NCI-H146 treated with DMSO at 0.1 percent for 48 hours (cell line): ENCODE measurements around the gene DCP1A.
"Not testable (repeated sequence)": the region's sequence is repeated elsewhere in the genome, so short reads cannot be mapped to it uniquely, and the experiment has no call there.

Source experiments
- DNase-seq: peaks from one replicate; lab custom pipeline; 2025; ENCODE audit not compliant: unreplicated experiment; lab: John Stamatoyannopoulos, UW

Gene DCP1A

DNA sequence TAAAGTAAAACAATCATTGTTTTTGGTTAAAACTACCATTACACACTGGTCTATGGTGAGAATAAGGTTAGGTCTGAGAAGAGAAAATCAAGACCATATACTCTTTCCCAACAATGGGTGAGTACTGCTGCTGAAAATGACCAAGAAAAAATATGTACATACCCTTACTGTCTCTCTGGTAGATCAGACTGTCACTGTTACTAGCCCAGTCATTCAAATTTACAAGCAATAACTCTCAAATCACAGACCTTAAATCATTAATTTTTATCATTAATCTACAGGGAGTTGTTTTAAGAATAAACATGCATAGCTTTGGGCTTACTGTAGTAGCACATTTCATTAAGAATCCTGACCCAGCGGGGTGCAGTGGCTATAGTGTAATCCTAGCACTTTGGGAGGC, 17.4 kb downstream of the DCP1A start:
- no peak for DNase-seq

DNA sequence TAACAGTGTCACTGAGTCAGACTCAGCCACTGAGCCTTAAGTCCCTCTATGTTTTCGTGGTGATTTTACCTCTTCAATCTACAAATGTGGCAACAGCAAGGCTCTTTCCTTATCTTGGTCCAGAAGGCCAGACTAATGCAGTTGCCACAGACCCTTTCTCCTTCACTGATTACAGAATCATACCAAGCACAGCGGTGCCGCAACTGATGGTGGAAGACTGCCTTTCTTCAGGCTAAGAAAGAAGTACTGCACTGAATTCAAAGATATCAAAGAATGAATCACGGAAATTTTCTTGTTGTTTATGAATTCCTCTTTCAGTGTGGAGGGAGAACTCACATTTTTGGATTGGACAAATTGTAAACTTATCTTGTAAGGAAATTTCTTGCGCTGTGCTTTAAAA, 18.6 kb downstream of the DCP1A start:
- no peak for DNase-seq

DNA sequence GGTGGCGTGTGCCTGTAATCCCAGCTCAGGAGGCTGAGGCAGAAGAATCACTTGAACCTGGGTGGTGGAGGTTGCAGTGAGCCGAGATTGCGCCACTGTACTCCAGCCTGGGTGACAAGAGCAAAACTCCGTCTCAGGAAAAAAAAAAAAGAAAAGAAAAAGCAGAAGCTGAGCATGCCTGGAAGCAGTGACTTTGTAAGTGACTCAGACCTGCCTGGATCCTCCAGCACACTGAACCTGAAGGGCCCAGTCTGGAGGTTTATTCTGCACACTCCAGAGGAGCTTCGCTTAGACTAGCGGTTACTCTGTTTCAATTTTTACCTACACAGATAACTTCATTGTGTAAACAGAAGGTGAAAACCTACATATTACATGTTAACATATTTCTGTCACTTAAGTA, 19.4 kb downstream of the DCP1A start:
- not testable (repeated sequence) for DNase-seq

DNA sequence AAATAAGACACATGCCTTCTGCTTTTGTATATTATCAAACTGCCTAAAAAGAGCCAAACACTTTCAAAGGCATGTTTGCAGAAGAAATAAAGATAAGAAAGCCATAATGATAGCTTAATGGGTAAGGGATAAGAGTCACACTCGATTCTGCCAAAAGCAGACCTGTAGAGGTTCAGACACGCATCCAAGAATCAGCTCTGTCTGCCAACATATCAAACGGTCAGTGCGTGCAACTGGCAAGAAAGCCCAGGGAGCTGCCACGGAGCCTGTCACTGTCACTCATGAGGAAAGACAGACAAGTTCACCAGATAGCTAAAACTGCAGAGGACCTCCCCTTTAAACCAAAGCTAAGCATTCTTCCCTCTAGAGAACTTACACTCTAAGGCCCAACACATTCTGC, 23.2 kb downstream of the DCP1A start:
- no peak for DNase-seq

DNA sequence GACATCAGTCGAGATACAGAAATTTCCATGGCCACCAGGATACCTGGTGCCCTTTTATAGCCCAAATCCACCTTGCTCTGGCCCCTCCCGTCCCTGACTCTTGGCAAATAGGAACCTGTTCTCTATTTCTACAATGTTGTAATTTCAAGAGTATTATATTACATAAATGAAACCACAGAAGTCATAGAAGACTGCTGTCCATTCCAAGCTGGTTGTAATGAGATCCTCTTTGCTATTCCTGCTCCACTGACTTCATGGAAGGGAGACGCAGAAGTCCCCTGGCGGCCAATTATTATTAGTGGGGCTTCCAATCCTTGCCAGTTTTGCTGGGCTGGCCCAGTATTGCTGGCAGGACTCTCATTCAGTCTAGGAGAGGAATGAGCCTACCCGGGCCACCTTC, 26.6 kb downstream of the DCP1A start:
- no peak for DNase-seq

DNA sequence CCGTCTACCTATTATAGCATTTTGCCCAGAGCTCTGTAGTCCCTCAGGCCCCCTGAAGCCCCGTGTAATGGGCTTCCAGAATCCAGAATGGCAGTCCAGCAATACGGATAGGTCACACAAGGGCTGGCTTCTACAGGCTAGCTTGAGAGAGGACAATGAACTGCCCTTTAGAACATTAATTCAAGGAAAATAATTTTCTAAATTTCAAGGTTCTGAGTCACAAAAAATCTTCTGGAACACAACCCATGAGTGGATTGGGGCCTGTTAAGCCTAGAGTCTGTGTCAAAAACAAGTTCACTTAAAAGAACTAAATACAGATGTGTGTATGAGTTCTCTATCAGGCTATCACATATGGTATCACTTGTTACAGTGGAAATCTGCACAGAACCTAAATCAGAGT, 28.8 kb downstream of the DCP1A start:
- DNase-seq, result no peak

DNA sequence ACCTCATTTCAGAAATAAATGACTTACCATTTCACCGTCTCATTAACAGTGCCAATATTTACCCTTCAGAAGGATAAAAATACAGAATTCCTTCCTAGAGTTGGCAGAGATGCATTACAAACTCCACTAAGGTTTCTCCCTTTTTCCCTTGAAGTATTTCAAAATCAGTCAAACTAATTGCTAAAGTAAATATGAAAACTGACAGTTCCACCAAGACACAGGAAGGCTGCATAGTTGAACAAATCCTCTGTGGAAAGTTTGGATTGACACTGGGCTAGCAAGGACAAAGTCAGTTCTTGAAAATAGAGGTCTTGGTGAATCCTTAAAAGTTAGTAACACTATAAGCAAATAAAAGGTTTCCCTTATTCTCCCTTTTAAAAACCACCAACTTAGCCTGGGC, 34.5 kb downstream of the DCP1A start:
- no peak for DNase-seq

DNA sequence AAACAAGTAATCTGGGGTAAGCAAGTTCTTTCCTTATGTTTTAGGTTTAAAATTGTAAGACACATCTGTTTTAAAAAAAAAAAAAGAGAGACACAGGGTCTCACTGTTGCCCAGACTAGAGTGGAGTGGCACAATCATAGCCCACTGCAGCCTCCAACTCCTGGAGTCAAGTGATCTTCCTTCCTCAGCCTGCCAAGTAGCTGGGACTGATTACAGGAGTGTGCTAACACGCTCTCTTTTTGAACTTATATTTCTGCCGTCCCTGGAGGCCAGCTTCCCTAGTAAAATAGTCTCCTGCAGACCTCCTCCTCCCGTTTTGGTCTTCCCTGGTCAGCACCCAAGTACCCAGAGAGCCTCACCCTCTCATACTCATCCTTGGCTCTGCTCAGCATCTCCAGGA, 35.5 kb downstream of the DCP1A start:
- no peak for DNase-seq

DNA sequence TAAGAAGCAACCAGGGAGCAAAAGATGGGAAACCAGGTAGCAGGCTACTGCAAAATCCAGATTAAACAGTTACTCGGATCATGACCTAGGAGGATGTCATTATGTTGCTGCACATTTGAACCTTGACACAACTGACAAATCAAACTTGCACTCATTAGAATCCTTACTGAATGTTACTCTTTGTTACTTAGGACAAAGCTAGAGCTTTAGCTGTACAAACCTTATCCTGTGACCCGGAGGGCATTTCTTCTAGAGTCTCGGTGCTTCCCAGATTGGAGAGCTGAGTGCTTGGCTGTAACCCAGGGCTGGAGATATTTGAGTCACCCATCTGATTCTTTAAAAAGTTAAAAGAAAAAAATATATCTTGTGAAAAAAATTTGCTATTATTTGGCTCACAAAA, 43.4 kb downstream of the DCP1A start:
- no peak for DNase-seq

DNA sequence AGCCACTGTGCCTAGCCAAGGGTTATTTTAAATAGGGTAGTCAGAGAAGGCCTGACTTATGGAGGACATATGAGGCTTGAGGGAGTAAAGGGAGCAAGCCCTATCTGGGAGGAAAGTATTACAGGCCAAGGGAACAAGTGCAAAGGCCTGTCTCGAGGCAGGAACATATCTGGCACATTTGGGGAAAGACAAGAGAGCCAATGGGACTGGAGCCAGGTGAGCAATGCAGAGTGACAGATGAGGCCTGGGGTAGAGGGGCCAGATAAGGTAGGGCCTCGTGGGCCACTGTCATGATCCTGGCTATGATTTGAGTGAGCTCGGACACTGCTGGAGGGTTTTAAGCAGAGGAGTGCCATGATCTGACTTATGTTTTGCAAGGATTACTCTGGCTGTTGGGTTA, 43.8 kb downstream of the DCP1A start:
- no peak for DNase-seq

DNA sequence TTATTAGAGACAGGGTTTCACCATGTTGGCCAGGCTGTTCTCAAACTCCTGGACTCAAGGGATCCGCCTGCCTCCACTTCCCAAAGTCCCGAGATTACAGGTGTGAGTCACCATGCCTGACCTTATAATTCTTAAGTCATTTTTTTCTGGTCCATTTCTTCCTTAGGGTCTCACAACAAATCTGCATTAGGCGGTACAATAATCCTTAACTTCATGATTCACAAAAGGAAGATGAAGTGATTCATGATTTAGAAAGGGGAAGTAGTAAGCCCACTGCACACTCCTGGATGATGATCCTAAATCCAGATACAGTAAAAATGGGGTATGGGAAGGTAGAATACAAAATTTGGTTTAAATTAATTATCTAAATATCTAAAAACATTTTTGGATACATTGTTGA, 46.5 kb downstream of the DCP1A start:
- DNase-seq, result no peak

DNA sequence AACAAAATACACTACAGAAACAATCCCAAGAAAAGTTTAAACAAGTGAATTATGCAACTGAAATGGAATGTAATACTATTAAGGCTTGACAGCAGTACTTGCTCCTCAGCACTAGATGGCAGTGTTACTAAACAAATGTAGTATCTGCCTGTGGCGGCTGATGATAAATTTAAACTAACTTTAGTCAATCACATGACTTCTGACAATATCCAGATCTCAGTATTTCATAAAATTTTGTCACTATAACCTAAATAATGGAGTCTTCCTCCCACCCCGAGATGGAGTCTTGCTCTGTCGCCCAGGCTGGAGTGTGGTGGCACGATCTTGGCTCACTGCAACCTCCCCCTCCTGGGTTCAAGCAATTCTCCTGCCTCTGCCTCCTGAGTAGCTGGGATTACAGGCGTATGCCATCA, 47.7 kb downstream of the DCP1A start:
- peak; percentile 4 for DNase-seq

DNA sequence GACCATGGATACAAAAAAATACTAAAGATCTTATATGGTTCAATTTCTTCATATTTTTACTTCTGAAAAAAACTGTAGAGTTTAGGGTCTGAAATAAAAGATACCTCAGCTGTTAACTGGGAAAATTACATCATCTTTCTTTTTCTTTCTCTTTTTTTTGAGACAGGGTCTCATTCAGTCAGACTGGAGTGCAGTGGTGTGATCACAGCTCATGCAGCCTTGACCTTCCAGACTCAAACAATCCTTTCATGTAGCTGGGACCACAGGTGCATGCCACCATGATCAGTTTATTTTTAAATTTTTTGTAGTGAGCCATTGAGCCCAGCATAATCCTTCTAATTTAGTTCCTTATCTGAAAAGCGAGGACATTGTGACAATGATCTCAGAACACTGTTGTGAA, 51.9 kb downstream of the DCP1A start:
- no peak for DNase-seq

DNA sequence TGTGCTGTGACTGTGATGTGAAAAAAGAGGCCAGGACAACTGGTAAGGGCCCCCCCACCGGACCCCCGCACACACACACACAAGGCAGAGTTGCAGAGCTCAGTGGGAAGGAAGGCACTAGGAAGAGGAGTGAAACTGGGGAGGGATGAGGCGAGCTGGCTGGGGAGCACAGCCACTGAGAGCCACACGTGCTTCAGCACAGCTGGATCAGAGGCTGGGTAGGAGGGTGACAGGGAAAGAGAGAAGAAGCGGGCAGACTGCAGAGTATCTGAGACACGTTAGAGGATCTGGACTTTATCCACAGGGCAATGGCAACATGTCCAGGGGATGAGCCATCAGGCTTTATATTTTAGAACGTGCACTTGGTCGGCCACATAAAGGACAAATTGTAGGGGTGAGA, 53.5 kb downstream of the DCP1A start:
- DNase-seq, result no peak

DNA sequence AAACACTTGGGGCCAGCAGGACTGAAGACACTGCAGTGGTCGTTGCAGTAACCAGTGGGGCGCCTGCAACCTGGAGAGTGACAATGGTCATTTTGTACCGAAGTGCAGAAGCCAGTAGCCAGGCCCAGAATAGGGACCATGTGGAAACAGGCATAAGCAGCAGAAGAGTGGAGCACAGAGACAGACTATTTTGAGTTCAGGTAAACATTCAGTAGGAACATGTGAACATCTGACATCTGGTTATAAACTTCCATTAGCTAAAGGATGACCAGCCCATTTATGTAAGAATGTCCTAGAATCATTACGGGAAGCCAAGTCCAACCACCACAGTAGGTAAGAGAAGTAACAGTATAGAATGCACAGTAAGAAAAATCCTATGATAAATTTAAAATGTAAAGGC, 59.1 kb downstream of the DCP1A start:
- no peak for DNase-seq

DNA sequence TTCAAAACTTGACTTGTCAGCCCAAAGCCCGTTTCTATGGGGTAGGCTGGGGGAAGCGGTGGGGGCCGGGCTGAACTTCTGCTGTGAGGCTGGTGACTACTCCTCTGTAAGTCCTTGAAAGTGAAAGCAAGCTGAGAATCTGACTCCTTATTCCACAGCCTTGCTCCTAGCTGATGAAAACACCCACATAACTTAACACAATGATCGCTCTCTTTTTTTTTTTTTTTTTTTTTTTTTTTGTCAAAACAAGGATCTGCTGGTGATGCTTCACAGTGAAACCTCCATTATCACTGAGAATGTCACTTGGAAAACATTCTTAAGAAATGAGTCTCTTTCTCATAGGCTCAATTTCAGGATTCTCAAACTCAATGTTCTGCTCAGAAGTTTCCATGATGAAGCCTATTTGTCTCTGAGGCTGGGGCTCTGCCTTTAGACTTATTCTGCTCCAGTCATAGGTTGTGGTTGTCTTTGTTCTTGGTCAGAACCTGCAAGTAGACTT, 60.2 kb downstream of the DCP1A start:
- DNase-seq, result no peak

DNA sequence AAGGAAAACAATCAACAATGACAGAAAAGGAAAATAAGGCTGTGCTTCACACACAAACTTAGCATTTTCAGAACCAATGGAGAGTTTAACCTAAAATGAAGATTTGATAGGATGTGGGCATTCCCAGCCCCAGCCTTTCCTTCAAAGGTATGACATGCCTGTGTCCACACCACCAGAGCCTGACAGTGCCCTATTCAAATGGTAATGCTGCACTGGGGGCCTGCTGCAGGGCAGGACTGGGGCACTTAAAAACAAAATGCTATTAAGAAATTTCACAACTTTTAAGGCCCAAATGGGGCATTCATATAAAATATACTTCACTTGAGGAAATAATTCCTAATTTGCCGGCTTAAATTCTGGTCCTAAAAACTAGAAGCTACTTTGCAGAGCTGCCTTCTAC, 60.6 kb downstream of the DCP1A start:
- no peak for DNase-seq

DNA sequence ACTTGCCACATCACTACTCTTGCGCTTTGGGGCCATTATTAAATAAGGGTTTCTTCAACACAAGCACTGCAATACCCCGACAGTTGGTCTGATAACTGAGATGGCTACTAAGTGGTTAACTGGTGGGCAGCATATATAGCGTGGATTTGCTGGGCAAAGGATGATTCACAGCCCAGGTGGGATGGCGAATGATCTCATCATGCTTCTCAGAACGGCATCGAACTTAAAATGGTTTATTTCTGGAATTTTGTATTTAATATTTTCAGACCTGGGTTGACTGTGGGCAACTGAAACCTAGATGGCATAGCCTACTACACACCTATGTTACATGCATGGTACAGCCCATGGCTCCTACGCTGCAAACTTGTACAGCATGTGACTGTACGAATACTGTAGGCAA, 64.8 kb downstream of the DCP1A start:
- DNase-seq, result no peak

DNA sequence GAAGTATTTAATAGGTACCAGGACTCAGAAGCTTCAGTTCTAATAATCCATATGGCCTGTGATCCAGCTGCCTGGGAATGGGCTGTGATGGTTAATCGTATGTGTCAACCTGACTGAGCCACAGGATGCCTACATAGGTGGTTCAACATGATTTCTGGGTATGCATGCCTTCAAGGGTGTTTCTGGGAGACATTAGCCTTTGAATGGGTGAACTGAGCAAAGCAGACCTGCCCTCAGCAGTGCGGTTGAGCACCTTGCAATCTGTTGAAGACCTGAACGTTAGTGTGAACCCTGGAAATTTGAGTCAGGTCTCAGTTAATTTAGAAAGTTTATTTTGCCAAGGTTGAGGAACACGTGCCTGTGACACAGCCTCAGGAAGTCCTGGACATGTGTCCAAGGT, 68.7 kb downstream of the DCP1A start:
- no peak for DNase-seq

DNA sequence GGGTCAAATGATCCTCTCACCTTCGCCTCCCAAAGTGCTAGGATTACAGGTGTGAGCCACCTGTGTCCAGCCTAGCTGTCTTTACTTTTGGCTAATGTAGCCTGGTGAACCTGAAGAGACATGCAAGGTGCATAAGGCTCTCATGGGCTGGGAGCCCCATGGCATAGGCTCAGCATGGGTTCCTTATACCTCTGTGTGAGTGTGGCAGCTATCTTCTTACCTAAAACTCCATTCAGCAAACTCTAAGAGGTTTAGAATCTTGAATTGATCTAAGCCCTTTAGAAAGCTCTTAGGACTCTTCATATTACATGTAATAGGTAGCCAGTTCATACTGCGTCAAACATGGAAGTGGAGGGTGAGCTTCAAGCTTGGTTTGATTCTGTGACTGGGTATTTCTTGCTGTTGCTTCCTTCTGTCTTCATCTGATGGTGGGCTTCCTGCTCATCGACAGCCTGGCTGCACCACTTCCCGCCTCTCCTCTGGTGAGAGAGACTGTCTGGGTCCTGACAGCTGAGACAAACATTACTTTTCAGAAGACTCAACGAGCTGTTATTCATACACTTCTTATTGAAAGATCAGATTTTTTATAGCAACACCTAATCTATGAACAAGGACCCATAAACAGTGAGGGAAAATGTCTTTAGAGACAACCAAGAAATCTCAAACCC, 72.3 kb downstream of the DCP1A start:
- no peak for DNase-seq

DNA sequence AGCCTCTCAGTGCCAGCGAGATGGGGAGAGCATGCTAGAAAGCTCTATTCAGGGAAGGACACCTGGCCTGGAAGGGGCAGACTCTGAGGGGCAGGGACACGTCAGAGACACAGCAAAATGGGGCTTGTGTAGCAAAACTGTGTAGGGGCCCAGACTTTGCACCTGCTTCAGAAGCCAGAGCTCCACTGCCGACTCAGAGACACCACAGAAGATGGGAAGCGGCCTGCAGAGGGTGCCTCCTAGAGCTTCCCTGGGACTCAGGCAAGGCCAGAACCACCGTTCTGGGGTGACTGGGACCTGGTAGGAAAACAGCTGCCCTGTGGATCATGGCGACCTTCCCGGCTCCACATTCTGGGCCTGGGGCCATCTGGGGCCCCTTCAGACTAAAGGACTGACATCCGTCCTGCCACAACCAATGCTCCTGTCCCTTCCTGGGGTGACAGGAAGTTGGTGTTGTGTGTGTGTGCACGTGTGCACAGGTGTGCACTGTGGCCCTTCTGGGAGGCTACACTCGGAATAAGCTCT, 74.1 kb downstream of the DCP1A start:
- no peak for DNase-seq

DNA sequence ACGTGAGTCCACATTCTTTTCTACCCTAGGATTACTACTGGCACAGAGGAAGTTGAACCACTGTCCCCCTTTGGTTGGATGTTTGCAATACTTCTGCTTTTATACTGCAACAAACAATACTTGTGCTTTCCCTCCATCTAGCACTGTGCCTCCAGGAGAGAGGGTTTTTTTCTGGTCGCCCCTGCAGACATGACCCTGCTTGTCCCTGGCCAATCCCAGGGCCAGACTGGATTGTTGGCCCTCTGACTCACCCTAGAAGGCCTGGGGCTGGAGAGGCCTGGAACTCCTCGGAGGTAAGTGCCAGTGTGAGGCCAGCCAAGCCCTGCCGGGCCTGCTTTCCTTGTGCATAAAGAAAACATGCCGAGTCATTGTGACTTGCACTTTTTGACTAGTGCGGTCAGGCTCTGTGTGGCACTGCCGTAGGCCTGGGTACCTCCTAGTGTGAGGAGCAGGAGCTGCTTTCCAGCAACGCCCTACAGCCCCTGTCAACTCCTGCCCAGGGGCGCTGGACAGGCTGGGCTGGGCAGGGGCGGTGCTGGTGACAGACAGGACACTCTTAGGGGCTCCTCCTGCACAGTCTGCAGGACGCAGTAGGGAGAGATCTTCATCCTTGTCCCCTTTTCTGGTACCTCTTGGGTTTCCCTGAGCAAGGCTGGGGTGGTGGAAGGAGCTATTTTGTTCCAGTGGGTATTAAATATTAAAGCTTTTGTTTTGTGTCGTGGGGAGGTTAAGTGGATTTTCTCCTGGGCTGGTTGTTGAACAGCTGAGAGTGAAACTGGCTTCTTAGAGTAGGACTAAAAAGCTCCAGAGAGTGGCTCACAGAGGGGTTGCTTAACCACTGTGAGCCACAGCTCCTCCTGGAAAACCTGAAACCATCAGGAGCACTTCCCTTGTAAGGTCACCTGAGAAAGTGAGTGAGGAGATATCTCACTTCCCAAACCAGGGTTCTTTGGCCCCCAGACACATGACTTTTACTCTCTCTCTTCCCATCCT, 77.2 kb downstream of the DCP1A start:
- DNase-seq, result peak; percentile 61
